IPS-NIHi11 (cell line): ENCODE measurements around the gene UNC93A.

Experiments used
- DNase-seq: peaks from one replicate; pipeline ENCODE4 v3.0.0; 2012; ENCODE audit warnings: mixed read lengths, low spot score

Gene UNC93A

DNA sequence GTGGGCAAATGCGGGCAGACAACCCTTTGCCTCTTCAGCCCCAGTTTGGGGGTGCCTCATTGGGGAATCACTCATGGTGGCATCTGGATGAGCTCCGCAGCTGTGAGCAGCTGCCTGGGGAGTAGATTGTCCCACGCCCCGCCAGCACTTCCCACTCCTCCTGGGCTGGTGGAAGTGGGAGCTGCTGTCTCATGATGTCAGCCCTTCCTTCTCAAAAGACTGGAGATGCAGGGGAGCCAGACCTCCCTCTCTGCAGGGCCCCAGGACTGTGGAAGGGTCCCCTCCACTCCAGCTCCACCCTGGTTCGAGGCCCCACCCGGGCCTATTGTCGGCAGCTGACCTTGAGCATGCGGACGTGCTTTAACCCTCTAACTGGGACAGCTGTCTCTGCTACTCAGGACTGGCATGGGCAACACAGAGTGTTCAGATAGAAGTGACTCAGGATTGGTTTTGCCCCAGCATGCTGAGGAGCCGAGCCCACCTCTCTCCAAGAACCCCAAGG lies 2.0 kb downstream of the UNC93A start:
- no peak for DNase-seq

- no peak for DNase-seq
These were observed 2.5 kb downstream of the UNC93A start for GRCh38 chr6:167293590-167294091.

DNA sequence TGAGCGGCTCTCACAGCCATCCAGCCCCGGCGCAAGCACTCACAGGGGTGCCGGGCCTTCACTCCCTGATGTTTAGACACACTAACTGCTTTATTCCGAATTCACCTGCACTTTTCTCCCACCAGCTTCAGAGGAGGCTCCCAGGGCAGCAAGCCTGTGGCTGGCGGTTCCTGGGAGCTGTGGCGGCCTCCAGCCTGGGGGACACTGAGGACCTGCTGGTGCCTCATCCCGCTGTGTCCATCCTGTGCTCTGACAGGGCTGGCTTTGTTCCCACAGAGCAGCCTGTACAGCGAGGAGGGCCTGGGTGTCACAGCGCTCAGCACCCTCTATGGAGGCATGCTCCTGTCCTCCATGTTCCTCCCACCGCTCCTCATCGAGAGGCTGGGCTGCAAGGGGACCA lies 3.1 kb downstream of the UNC93A start:
- DNase-seq: no peak

DNA sequence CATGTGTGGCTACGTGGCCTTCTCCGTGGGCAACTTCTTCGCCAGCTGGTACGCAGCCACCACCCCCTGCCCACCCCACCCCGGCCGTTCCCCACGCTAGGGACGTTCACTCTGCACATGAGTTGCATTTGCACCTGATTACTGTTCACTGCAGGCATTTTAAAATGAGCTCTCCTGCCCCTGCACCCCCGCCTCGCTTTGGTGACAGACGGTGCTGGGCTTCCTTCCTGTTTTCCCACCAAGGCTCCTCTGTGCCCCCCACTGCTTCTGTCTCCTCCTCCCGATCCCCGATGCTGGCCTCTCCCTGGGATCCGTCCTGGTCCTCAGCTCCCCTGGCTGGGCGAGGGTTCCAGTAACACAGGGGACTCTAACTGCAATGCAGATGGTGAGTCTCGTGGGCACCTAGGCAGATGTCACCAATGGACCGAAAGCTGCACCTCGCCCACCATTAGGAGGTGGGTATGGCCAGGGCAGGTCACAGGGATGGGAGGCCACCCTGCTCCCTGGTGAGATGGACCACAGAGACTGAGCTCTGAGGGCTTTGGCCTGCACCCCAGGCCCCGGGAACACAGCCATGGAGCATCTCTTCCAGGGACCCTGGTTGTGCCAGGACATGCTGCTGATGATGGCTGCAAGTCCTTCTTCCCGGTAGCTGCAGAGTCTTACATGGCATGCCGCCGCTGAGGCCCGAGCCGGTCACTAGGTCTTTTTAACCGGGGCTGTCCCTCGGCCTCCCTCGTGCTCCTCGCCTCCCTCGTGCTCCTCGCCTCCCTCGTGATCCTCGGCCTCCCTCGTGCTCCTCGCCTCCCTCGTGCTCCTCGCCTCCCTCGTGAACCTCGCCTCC lies 3.8 kb downstream of the UNC93A start:
- no peak for DNase-seq

DNA sequence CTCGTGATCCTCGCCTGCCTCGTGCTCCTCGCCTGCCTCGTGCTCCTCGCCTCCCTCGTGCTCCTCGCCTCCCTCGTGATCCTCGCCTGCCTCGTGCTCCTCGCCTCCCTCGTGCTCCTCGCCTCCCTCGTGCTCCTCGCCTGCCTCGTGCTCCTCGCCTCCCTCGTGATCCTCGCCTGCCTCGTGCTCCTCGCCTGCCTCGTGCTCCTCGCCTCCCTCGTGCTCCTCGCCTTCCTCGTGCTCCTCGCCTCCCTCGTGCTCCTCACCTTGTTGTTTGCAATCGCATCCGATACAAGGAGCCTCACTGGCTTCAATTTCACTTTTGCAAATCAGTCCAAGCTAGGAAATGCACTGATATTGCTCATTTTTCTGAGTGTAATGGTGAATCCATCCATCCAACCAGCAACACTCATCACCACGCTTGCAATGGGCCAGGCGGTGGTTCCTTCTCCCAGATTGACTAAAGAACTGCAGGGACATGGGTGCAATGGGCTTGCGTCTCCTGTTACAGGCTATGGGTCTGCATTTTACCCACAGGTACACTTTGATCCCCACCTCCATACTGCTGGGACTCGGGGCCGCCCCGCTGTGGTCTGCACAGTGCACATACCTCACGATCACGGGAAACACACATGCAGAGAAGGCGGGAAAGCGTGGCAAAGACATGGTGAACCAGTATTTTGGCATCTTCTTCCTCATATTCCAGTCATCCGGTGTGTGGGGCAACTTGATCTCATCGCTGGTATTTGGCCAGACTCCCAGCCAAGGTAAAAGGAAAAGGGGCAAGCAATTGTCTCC lies 4.6 kb downstream of the UNC93A start:
- no peak for DNase-seq

GRCh38 chr6:167296293-167296690 lies 5.2 kb downstream of the UNC93A start:
- no peak for DNase-seq

DNA sequence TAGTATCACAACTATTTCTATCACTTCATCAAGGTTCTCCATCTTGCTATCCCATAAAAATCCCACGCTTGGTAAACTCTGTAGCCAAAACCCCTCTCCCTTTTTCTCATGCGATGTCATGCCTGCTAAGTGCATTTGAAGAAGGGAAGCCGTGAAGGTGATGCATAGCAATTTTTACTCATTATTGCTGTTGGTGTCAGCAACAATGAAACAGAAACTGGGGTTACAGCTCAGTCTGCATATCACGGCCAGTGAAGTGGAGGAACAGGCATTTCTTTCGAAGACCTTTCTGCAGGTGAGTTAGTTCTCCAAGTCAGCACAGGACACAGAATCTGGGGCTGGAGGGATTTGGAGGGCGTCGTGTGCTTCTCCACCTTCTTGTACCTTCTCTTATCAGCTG lies 5.8 kb downstream of the UNC93A start:
- DNase-seq: no peak

- DNase-seq: no peak
These were observed 7.0 kb downstream of the UNC93A start for GRCh38 chr6:167298127-167298526.

DNA sequence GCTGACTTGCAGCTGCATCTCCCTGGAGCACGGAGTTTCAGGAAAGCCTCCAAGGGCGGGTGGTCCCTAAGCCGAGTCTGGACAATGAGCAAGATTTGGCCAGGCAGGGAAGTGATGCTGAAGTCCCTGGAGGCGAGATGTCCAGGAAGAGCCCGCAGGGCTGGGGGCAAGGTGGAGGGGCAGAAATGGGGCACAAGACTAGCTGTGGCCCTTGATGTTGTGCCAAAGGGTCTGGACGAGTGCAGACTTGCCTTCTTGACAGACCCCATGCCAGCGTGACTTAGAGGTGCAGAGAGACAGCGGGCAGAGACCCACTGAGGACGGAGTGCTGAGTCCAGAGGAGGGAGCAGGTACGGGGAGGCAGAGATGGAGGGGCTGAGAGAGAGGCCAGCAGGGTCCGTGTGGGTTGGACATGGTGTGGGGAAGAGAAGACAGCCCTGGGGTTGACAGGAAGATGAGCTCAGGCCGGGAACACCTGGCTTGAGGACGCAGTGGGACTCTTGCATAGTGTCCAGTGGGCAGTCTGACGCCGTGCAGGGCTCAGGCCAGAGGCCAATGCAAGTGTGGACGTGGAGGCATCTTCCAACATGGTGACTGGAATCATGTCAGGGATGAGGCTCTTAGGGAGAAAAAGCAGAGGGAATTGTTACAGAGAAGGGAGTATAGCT lies 8.7 kb downstream of the UNC93A start:
- no peak for DNase-seq

DNA sequence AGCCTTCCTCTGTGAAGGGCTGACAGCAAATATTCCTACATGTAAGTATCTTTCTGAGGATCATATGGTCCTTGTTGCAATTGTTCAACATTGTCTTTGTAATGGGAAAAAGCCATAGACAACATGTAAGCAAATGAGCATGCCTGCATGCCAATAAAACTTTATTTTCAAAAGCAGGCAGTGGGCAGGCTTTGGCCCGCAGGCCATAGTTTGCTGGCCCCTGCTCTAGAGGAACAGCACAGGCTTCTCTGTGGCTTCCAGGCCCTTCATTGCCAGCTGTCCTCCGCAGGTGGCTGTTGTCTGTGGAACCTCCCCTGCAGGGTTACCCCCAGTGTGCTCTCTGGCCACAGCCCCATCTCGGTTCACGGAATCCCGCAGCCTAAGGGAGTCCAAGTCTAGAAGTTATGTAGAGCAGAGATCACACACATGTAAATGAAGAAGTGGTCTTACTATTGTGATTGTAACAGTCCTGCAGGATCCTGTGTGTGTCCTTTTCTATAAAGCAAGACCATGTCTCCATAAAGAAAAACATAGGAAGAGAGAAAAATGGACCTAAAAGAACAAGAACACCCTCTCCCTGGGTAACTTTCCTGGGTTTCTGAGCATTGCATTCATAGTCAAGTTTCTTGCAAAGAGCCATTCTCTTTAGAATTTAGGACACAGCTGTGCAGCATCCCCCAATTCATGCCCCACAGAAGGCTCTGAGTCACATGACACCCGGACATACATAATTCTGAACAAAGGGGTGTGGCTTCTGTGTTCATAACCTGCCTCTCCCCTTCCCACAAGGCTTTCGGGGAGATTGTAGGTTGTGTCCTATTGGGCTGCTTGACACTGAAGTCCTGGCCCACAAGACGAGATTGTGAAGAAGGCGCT lies 10.0 kb downstream of the UNC93A start:
- no peak for DNase-seq

DNA sequence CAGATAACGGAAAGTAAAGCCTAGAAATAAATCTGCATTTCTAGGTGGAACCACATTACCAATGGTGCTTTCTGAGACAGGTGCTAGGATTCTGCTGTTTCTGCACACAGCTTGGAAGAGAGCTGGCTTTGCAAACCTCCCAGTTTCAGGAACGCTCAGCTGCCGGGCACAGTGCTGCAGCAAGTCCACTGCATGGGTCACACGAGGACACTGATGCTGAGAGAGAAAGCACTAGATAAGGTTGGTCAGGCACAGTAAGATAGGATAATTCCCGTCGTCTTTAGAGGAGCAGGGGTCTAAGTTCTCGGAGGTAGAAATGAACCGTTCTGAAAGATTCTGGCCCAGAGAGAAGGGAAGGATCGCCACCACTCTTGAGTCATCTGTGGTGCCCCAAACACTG lies 11.0 kb downstream of the UNC93A start:
- no peak for DNase-seq

DNA sequence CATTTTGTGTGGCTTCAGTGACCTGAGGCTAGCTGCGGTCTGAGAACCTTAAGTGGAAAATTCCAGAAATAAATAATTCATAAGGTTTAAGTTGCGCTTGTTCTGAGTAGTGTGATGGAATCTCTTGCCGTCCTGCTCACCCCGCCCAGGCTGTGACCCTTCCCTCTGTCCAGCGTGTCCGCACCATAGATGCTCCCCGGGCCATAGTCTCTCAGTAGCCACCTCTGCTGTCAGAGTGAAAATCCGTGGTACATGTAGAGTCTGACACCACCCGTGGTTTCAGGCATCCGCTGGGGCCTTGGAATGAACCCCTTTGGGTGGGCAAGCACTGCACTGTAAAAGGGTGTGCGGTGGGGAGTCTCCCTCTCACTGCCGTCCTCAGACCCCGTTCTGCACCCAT lies 11.7 kb downstream of the UNC93A start:
- no peak for DNase-seq

GRCh38 chr6:167303675-167304625 lies 12.8 kb downstream of the UNC93A start:
- no peak for DNase-seq

DNA sequence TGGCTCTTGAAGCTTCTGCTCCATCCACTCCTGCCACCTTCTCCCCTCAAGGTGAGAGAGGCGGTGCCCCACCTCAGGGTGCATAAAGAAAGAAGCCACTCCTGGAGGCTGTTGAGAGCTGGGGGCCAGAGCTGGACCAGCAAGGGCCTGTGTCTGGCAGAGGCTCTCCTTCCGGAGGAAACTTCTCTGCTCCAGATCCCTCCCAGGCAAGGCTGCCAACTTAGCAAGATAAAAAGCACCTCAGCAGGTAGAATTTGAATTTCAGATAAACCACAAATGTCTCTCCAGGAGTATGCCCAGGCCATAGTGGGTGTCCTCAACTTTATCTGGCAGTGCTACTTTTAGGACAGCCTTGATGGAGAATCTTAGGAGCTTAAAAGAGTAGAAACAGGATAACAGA lies 13.8 kb downstream of the UNC93A start:
- no peak for DNase-seq

GRCh38 chr6:167305796-167306195 lies 14.7 kb downstream of the UNC93A start:
- no peak for DNase-seq

GRCh38 chr6:167306401-167306998 lies 15.4 kb downstream of the UNC93A start:
- no peak for DNase-seq

DNA sequence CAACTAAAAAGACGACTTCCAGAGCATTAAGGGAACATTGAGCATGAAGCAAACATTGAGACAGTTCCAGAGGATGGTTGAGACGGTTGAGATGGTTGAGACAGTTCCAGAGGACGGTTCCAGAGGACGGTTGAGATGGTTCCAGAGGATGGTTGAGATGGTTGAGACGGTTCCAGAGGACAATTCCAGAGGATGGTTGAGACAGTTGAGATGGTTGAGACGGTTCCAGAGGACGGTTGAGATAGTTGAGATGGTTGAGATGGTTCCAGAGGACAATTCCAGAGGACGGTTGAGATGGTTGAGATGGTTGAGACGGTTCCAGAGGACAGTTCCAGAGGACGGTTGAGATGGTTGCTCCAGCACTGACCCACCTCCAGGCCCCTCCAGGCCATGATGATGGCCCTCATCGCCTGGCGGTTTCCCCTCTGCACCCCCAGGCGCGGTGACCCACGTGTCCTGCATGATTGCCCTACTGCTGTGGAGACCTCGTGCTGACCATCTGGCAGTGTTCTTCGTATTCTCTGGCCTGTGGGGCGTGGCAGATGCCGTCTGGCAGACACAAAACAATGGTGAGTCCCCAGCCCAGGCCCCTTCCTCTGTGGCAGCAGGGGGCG lies 16.3 kb downstream of the UNC93A start:
- no peak for DNase-seq

DNA sequence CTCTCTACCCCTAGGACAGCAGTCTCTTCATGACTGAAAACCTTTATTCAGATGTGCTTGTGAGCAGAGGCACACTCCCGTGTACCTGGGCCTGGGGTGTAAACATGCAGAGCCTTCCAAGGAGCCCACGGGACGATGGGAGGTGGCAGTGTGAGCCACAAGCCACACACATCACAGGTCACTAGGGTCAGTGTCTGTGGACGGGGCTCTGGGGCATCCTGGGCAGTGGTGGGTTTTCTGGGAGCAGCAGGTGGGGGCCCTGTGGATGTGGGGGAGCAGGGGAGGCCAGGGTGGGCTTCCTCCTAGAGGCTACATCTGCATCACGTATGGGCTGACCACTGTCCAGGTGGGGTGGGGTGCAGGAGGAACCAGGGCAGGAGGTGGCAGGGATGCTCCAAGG lies 17.1 kb downstream of the UNC93A start:
- no peak for DNase-seq
